Natural killer cell (primary cell): ENCODE data around the gene MGAT2. TPM values are rescaled to one million over a fixed set of nuclear protein-coding genes. Genes with fewer than 3 reads are reported as not detected.

ENCODE experiments used
- ATAC-seq, 3 donors: fragments of 150-1000 bp in 2 of 3; fragments of 200-7000 bp in 1 of 3; cut with Tn5 transposase; 1 replicate in 1 of 3; 2 replicates in 2 of 3; pipeline ENCODE4 v1.10.0; 2021; ENCODE audit warnings: mild to moderate bottlenecking in 2 of 3, moderate library complexity in 2 of 3
- DNase-seq, 2 donors: peaks; one replicate each; pipeline versions ENCODE4 v3.0.0 to v3.0.0-alpha.2; 2013 to 2021; ENCODE audit warnings: mixed read lengths in 1 of 2
- H3K27ac ChIP-seq: one replicate; pipeline ENCODE4 v1.5.1; 2013; ENCODE audit warnings: mild to moderate bottlenecking, low read length
- H3K27me3 ChIP-seq: one replicate; pipeline ENCODE4 v1.6.1; 2013; ENCODE audit warnings: low read length; ENCODE audit not compliant: control insufficient read depth, insufficient read depth
- H3K36me3 ChIP-seq: one replicate; pipeline ENCODE4 v1.6.1; 2013; ENCODE audit warnings: low read length; ENCODE audit not compliant: control insufficient read depth, insufficient read depth
- H3K4me1 ChIP-seq: one replicate; pipeline ENCODE4 v1.6.1; 2013; ENCODE audit warnings: low read length; ENCODE audit not compliant: control insufficient read depth, insufficient read depth
- H3K4me3 ChIP-seq: one replicate; pipeline ENCODE4 v1.5.1; 2013; ENCODE audit warnings: low read length
- H3K9me3 ChIP-seq: one replicate; pipeline ENCODE4 v1.6.1; 2013; ENCODE audit warnings: low read length; ENCODE audit not compliant: control insufficient read depth, insufficient read depth
- H3K27ac Mint-ChIP-seq, 2 donors: one replicate each; pipeline ENCODE4 v1.8.0; 2022; ENCODE audit warnings: mild to moderate bottlenecking in 2 of 2, mixed read lengths in 2 of 2, moderate library complexity in 1 of 2
- H3K27me3 Mint-ChIP-seq, 2 donors: one replicate each; pipeline ENCODE4 v1.8.0; 2022; ENCODE audit warnings: low read depth in 2 of 2, mixed read lengths in 2 of 2
- H3K36me3 Mint-ChIP-seq: one replicate; pipeline ENCODE4 v1.8.0; 2022; ENCODE audit warnings: mixed read lengths
- H3K4me1 Mint-ChIP-seq, 2 donors: one replicate each; pipeline ENCODE4 v1.8.0; 2022; ENCODE audit warnings: mixed read lengths in 2 of 2
- H3K4me3 Mint-ChIP-seq: one replicate; pipeline ENCODE4 v1.8.0; 2022; ENCODE audit warnings: mild to moderate bottlenecking, moderate library complexity, mixed read lengths
- H3K9me3 Mint-ChIP-seq, 2 donors: one replicate each; pipeline ENCODE4 v1.8.0; 2022; ENCODE audit warnings: mixed read lengths in 2 of 2
- CTCF ChIP-seq: fragments of 200-600 bp; IDR thresholded peaks from one replicate; pipeline ENCODE4 v1.8.0; 2022; ENCODE audit warnings: antibody characterized with exemption
- WGBS: methylation state at CpG from one replicate; pipeline ENCODE4 v1.1.7; 2013; ENCODE audit warnings: missing lambda C conversion rate; ENCODE audit not compliant: insufficient coverage; 5-methylcytosine and 5-hydroxymethylcytosine counted together
- intact Hi-C: fragments of 100-400 bp; cut with micrococcal nuclease; formaldehyde crosslinking; loops from one replicate; pipeline ENCODE4 v1.14.2; 2022
- total RNA-seq, 4 donors: library from RNA; stranded (reverse); fragments of 120-200 nt in 1 of 4; gene quantifications; one replicate each; pipeline versions ENCODE4 v1.2.3 to v1.2.4, GENCODE V29; 2013 to 2022

MGAT2 gene
- 10 to 100 TPM; 29.9 to 34.8 (median 33.8) TPM for total RNA-seq
- 58.6 TPM for total RNA-seq (2013)

GRCh38 chr14:49620182-49621113 lies at the start of gene MGAT2, which contains the start of gene RPL36AL:
Gene MGAT2, plus strand, starts transcription at chr14:49620799. Its CDS starts 470 bp downstream, at chr14:49621269.
Gene RPL36AL, minus strand, starts transcription at chr14:49620626. Its CDS starts 1,522 bp downstream, at chr14:49619104.
- Histone ChIP-seq H3K4me1 (peaks cover 29% of the 10 kb centered on the region), H3K4me3 (peak within 1 kb of the TSS; percentile 83), H3K27ac (peak within 1 kb of the TSS; percentile 95), H3K9me3 (no peaks in the 10 kb centered on the region), H3K27me3 (no peaks in the 10 kb centered on the region), H3K36me3 (peaks cover 20% of the 10 kb centered on the region)
- no peaks in the 10 kb centered on the region for H3K27me3 Mint-ChIP-seq
- intact Hi-C loops = loop anchor here (1.0 to 10.0 kb wide), 5 partner anchors 14 to 694 kb away; partner anchors contain the start of genes DMAC2L, KLHDC1, L2HGDH and LRR1
- peak; percentile 18 for TF ChIP-seq CTCF
- DNase-seq (peak; percentile 95 to 96), ATAC-seq (peak; percentile 83 to 95 (median 89))
- no peaks in the 10 kb centered on the region for H3K9me3 Mint-ChIP-seq
- H3K27ac Mint-ChIP-seq = peak within 1 kb of the TSS; percentile 99
- H3K4me1 Mint-ChIP-seq = peaks cover 41 to 58% of the 10 kb centered on the region in 2 donors
- peak within 1 kb of the TSS; percentile 98 for H3K4me3 Mint-ChIP-seq
- WGBS = under 1% methylated on average over 85 of the region's 85 CpGs
- peaks cover 12% of the 10 kb centered on the region for H3K36me3 Mint-ChIP-seq

GRCh38 chr14:49574038-49574437 lies 46.6 kb upstream of the MGAT2 start:
- WGBS = 100% methylated on average over 2 of the region's 5 CpGs

GRCh38 chr14:49578141-49578540 lies 42.5 kb upstream of the MGAT2 start:
- peak overlapping the region; percentile 27 to 77 for H3K27ac Mint-ChIP-seq
- intact Hi-C loops = no loop called here
- ATAC-seq (no peak), DNase-seq (no peak)
- peaks cover 34 to 36% of the 10 kb centered on the region in 2 donors for H3K4me1 Mint-ChIP-seq
- H3K27me3 Mint-ChIP-seq = no peaks in the 10 kb centered on the region
- no peaks in the 10 kb centered on the region for H3K27me3 ChIP-seq
- no peak for TF ChIP-seq CTCF
- no peaks in the 10 kb centered on the region for H3K4me1 ChIP-seq
- H3K36me3 Mint-ChIP-seq = no peaks in the 10 kb centered on the region
- no peak overlapping the region for H3K27ac ChIP-seq
- 80% methylated on average over 1 of the region's 1 CpG for WGBS
- H3K36me3 ChIP-seq = peaks cover 21% of the 10 kb centered on the region
- no peaks in the 10 kb centered on the region for H3K9me3 Mint-ChIP-seq
- no peaks in the 10 kb centered on the region for H3K9me3 ChIP-seq
- no peak overlapping the region for H3K4me3 Mint-ChIP-seq
- no peak overlapping the region for H3K4me3 ChIP-seq

More at GRCh38 chr14:49574038-49574437, 46.6 kb upstream of the MGAT2 start:
- peaks cover 4% of the 10 kb centered on the region for H3K9me3 ChIP-seq
- ATAC-seq (no peak), DNase-seq (no peak)
- intact Hi-C loops = no loop called here
- Mint-ChIP-seq H3K9me3 (no peaks in the 10 kb centered on the region), H3K27ac (no peak overlapping the region), H3K27me3 (no peaks in the 10 kb centered on the region), H3K4me3 (no peak overlapping the region), H3K36me3 (no peaks in the 10 kb centered on the region), H3K4me1 (peaks cover 4 to 7% of the 10 kb centered on the region in 2 donors)
- TF ChIP-seq CTCF = no peak
- no peaks in the 10 kb centered on the region for H3K27me3 ChIP-seq
- H3K4me3 ChIP-seq = no peak overlapping the region
- no peaks in the 10 kb centered on the region for H3K4me1 ChIP-seq
- peaks cover 8% of the 10 kb centered on the region for H3K36me3 ChIP-seq
- no peak overlapping the region for H3K27ac ChIP-seq
